GM18867 (cell line): Measurements from ENCODE around the gene LPIN3.

Source experiments
- ATAC-seq: cut with Tn5 transposase; IDR thresholded peaks from one replicate; pipeline ENCODE4 v1.9.1; 2021; ENCODE audit warnings: mild to moderate bottlenecking, moderate library complexity; ENCODE audit not compliant: unreplicated experiment

Gene LPIN3

GRCh38 chr20:41348430-41349172, 8.0 kb downstream of the LPIN3 start:
- ATAC-seq = no peak

GRCh38 chr20:41349266-41349665, 8.6 kb downstream of the LPIN3 start:
- ATAC-seq = no peak

- ATAC-seq = no peak
Measured at GRCh38 chr20:41349943-41350342, 9.3 kb downstream of the LPIN3 start.

- ATAC-seq = no peak
Measured at GRCh38 chr20:41350408-41350962, 9.9 kb downstream of the LPIN3 start.

- no peak for ATAC-seq
Measured at GRCh38 chr20:41352106-41352505, 11.5 kb downstream of the LPIN3 start.

GRCh38 chr20:41352666-41353065, 12.0 kb downstream of the LPIN3 start:
- ATAC-seq = no peak

- ATAC-seq = no peak
Measured at GRCh38 chr20:41353530-41353929, 12.9 kb downstream of the LPIN3 start.

GRCh38 chr20:41355192-41355591, 14.6 kb downstream of the LPIN3 start:
- no peak for ATAC-seq

GRCh38 chr20:41355598-41356203, 15.1 kb downstream of the LPIN3 start:
- no peak for ATAC-seq

- no peak for ATAC-seq
Measured at GRCh38 chr20:41356951-41357350, 16.3 kb downstream of the LPIN3 start.

- ATAC-seq = no peak
Measured at GRCh38 chr20:41357424-41358163, 17.0 kb downstream of the LPIN3 start.

GRCh38 chr20:41358230-41358629, 17.6 kb downstream of the LPIN3 start:
- ATAC-seq = no peak

GRCh38 chr20:41358717-41359116, 18.1 kb downstream of the LPIN3 start:
- no peak for ATAC-seq

- ATAC-seq = no peak
Measured at GRCh38 chr20:41359541-41360011, 19.0 kb downstream of the LPIN3 start.

- ATAC-seq = no peak
Measured at GRCh38 chr20:41360831-41361756, 20.5 kb downstream of the LPIN3 start.

- ATAC-seq = no peak
Measured at GRCh38 chr20:41361757-41362747, 21.4 kb downstream of the LPIN3 start.

- ATAC-seq = no peak
Measured at GRCh38 chr20:41362748-41363140, 22.1 kb downstream of the LPIN3 start.

- ATAC-seq = no peak
Measured at GRCh38 chr20:41363601-41364000, 23.0 kb downstream of the LPIN3 start.

- no peak for ATAC-seq
Measured at GRCh38 chr20:41364236-41364855, 23.7 kb downstream of the LPIN3 start.
